Natural killer cell treated with Interleukin-12 subunit alpha and Interleukin-12 subunit beta and Interleukin-15 and Interleukin-18, amount 100 ng/mL, for 72 hours (primary cell): Measurements from ENCODE around the gene KMT2E. TPM values are rescaled to one million over a fixed set of nuclear protein-coding genes. Genes with fewer than 3 reads are reported as not detected.
A peak's percentile ranks its signal among the peaks of the same experiment; 100 is the strongest.
"Not testable (repeated sequence)": the region's sequence is repeated elsewhere in the genome, so short reads cannot be mapped to it uniquely, and the experiment has no call there.

ENCODE experiments used
- ATAC-seq, 2 donors: fragments of 150-1000 bp; cut with Tn5 transposase in 1 of 2; sonication (Bioruptor Pico), chemical (Tn5 transposase) in 1 of 2; 2 replicates each; pipeline ENCODE4 v1.10.0; 2021
- DNase-seq: peaks from one replicate; pipeline ENCODE4 v3.0.0; 2022; ENCODE audit warnings: low spot score
- H3K27ac Mint-ChIP-seq, 2 donors: 1 replicate in 1 of 2; 2 replicates in 1 of 2; pipeline ENCODE4 v1.8.0; 2022; ENCODE audit warnings: mixed read lengths in 2 of 2, mild to moderate bottlenecking in 1 of 2, moderate library complexity in 1 of 2
- H3K27me3 Mint-ChIP-seq, 2 donors: 1 replicate in 1 of 2; 2 replicates in 1 of 2; pipeline ENCODE4 v1.8.0; 2022; ENCODE audit warnings: mixed read lengths in 2 of 2
- H3K36me3 Mint-ChIP-seq: one replicate; pipeline ENCODE4 v1.8.0; 2022; ENCODE audit warnings: mixed read lengths
- H3K4me1 Mint-ChIP-seq, 2 donors: 1 replicate in 1 of 2; 2 replicates in 1 of 2; pipeline ENCODE4 v1.8.0; 2022; ENCODE audit warnings: low read depth in 2 of 2, mixed read lengths in 2 of 2, mild to moderate bottlenecking in 1 of 2
- H3K4me3 Mint-ChIP-seq: one replicate; pipeline ENCODE4 v1.8.0; 2022; ENCODE audit warnings: mixed read lengths
- H3K9me3 Mint-ChIP-seq: 2 replicates; pipeline ENCODE4 v1.8.0; 2022; ENCODE audit warnings: mixed read lengths
- total RNA-seq, 2 donors: library from RNA; stranded (reverse); gene quantifications; one replicate each; pipeline ENCODE4 v1.2.3, GENCODE V29; 2022

The KMT2E gene
- total RNA-seq, 2 donors from 2014 or later: 152 to 172 TPM

DNA sequence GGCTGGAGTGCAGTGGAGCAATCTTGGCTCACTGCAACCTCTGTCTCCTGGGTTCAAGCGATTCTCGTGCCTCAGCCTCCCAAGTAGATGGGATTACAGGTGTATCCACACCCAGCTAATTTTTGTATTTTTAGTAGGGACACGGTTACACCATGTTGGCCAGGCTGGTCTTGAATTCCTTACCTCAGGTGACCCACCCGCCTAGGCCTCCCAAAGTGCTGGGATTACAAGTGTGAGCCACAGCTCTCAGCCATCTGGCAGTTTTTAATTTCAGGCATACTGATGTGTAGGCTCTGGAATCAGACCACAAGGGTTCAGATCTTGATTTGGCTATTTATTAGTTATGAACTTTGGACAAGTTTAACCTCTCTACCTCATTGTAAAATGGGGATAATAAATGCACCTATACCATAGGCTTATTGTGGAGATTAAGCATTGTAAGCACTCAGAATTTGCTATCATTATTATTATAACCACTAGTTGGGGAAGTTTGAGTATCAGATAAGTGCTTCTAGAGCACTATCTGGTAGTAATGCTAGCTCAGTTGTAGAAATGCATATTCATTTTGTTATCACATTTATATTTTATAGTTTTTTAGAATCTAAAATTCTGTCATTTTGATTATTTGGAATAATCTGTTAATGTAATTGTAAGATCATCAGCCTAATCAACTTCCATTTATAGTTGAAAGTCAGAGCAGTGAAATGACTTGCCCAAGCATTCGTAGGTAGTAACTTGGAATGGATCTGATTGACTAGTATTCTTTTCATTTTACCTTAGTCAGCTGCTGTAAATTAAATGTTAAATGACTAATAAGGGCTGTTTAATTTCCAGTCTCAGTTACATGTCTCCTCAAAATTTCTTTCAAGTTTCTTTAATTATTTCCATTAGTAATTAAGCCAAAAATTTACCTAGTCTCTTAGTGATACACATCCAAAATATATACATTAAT is 22.5 kb downstream of the KMT2E start:
- peaks cover 31 to 39% of the 10 kb centered on the region in 2 donors for H3K4me1 Mint-ChIP-seq
- H3K27ac Mint-ChIP-seq: peak overlapping the region in 1 of 2 donors; percentile 62
- ATAC-seq (no peak), DNase-seq (no peak)
- H3K9me3 Mint-ChIP-seq: no peaks in the 10 kb centered on the region
- peaks cover 4% of the 10 kb centered on the region for H3K36me3 Mint-ChIP-seq
- no peak overlapping the region for H3K4me3 Mint-ChIP-seq
- no peaks in the 10 kb centered on the region for H3K27me3 Mint-ChIP-seq

DNA sequence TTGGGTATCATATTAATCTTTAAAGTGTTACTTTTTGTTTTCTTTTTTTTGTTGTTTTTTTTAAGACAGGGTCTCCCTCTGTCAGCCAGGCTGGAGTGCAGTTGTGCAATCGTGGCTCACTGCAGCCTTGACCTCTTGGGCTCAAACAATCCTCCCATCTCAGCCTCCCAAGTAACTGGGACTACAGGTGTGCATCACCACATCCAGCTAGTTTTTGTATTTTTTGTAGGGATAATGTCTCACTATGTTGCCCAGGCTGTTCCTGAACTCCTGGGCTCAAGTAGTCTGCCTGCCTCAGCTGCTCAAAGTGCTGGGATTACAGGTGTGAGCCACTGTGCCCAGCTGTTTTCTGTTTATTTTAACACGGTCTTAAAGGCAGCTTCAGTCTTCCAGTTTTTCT is 23.3 kb downstream of the KMT2E start:
- no peaks in the 10 kb centered on the region for H3K27me3 Mint-ChIP-seq
- DNase-seq (no peak), ATAC-seq (no peak)
- H3K4me3 Mint-ChIP-seq: peak overlapping the region; percentile 40
- H3K36me3 Mint-ChIP-seq: peaks cover 4% of the 10 kb centered on the region
- H3K4me1 Mint-ChIP-seq: peaks cover 34 to 39% of the 10 kb centered on the region in 2 donors
- H3K27ac Mint-ChIP-seq: peak overlapping the region; percentile 23 to 79
- H3K9me3 Mint-ChIP-seq: no peaks in the 10 kb centered on the region

DNA sequence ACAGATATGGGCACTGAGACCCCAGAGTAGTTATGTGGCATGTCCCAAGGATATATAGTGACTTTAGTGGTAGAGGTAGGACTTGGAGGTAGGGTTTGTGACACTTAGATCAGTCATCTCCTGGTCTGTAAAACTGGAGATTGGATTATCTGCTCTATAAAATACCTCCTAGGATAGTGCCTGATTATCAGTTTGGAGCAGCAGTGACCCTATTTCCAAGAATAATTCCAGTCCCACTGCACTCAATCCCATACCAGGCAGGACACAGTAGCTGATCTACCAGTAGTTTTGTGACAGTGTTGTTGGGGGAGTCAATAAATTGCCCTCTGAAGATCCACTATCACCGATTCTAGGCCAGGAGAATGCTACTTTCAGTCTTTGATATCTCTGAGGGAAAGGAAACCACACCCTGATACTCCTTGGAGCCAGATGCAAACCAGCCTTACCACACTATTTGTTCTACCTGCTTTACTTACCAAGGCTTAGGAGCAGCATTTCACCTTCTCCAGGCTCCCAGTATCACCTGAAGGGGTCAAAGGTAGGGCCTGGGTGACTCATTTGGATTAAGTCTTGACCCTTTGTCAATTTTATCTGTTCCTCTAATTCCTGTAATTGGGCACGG is 30.6 kb downstream of the KMT2E start:
- Mint-ChIP-seq H3K27me3 (no peaks in the 10 kb centered on the region), H3K9me3 (no peaks in the 10 kb centered on the region), H3K4me1 (peaks cover 26 to 29% of the 10 kb centered on the region in 2 donors), H3K36me3 (peaks cover 25% of the 10 kb centered on the region), H3K27ac (peak overlapping the region in 1 of 2 donors; percentile 22), H3K4me3 (no peak overlapping the region)
- DNase-seq (no peak), ATAC-seq (no peak)

DNA sequence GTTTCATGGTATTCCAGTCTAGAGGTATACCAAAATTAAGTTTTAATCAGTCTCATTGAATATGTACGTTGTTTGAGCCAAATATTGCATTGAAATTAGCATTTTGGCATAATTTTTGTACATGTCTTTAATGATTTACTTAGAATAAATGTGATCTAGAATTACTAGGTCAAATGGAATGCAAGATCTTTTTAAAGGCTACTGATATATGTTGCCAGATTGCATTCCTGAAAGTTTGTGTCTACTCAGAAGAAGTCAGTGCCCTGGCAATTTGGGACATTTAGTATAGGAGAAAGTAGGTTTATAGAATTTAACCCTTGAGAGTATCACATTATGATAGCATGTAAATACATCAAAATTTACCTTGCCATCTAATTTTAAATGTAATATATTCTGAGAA is 32.4 kb downstream of the KMT2E start:
- H3K4me3 Mint-ChIP-seq: no peak overlapping the region
- H3K36me3 Mint-ChIP-seq: peaks cover 37% of the 10 kb centered on the region
- ATAC-seq (no peak), DNase-seq (no peak)
- peak overlapping the region in 1 of 2 donors; percentile 31 for H3K27ac Mint-ChIP-seq
- no peaks in the 10 kb centered on the region for H3K9me3 Mint-ChIP-seq
- no peaks in the 10 kb centered on the region for H3K27me3 Mint-ChIP-seq
- peaks cover 39 to 43% of the 10 kb centered on the region in 2 donors for H3K4me1 Mint-ChIP-seq

DNA sequence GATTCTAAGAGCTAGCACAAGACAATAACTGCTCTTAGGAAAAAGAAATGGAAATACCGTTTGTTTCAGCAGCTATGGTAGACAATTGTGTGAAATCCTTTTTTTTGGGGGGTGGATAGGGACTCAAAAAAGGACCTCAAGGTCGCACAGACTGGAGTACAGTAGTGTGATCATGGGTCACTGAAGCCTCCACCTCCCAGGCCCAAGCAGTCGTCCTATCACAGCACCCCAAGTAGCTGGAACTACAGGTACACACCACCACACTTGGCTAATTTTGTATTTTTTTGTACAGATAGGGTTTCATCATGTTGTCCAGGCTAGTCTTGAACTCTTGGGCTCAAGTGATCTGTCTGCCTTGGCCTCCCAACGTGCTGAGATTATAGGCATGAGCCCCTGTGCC is 33.9 kb downstream of the KMT2E start:
- Mint-ChIP-seq H3K27me3 (no peaks in the 10 kb centered on the region), H3K27ac (peak overlapping the region in 1 of 2 donors; percentile 8), H3K36me3 (peaks cover 38% of the 10 kb centered on the region), H3K9me3 (no peaks in the 10 kb centered on the region), H3K4me3 (no peak overlapping the region), H3K4me1 (peaks cover 40 to 45% of the 10 kb centered on the region in 2 donors)
- ATAC-seq (no peak), DNase-seq (no peak)

DNA sequence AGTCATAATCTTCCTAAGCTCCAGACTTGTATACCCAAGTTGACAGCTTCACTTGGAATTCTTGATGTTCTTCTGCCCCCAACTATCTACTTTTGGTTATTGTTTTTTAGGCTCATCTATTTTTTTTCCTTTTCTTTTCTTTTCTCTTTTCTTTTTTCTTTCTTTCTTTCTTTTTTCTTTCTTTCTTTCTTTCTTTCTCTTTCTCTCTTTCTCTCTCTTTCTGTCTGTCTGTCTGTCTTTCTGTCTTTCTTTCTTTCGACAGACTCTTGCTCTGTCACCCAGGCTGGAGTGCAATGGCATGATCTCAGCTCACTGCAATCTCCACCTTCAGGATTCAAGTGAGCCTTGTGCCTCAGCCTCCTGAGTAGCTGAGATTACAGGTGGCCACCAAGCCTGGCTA is 36.5 kb downstream of the KMT2E start:
- H3K4me1 Mint-ChIP-seq: peaks cover 41 to 50% of the 10 kb centered on the region in 2 donors
- H3K36me3 Mint-ChIP-seq: peaks cover 39% of the 10 kb centered on the region
- ATAC-seq: no peak
- no peaks in the 10 kb centered on the region for H3K27me3 Mint-ChIP-seq
- no peaks in the 10 kb centered on the region for H3K9me3 Mint-ChIP-seq
- H3K4me3 Mint-ChIP-seq: no peak overlapping the region
- peak overlapping the region; percentile 10 to 79 for H3K27ac Mint-ChIP-seq
- no peak for DNase-seq

DNA sequence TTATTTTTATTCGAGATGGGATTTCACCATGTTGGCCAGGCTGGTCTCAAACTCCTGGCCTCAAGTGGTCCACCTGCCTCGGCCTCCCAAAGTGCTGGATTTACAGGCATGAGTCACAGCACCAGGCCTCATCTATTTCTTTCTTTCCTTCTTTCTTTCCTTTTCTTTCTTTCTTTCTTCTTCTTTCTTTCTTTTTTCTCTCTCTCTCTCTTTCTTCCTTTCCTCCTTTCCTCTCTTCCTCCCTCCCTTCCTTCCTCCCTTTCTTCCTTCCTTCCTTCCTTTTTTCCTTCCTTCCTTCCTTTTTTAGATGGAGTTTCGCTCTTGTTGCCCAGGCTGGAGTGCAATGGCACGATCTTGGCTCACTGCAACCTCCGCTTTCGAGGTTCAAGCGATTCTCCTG is 36.9 kb downstream of the KMT2E start:
- not testable (repeated sequence) for DNase-seq, H3K9me3 Mint-ChIP-seq, H3K4me3 Mint-ChIP-seq, H3K27me3 Mint-ChIP-seq, ATAC-seq
- peak overlapping the region; percentile 10 to 79 for H3K27ac Mint-ChIP-seq
- peaks cover 40 to 50% of the 10 kb centered on the region in 2 donors for H3K4me1 Mint-ChIP-seq
- H3K36me3 Mint-ChIP-seq: peaks cover 38% of the 10 kb centered on the region

DNA sequence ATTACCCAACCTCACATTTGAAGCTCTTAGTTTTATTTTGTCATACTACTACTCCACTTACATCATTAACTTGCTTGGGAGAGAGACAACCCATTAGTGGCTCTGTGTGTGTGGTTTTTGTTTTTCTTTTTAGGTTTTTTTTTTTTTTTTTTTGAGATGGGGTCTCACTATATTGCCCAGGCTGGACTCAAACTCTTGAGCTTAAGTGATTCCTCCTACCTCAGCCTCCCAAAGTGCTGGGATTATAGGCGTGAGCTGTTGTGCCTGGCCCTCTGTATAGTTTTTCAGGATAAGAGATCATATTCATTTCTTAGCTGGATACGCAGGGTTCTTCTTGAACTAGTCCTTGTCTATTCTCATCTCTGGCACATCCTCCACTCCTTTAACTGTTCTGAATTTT is 41.1 kb downstream of the KMT2E start:
- no peak for DNase-seq
- H3K27ac Mint-ChIP-seq: peak overlapping the region in 1 of 2 donors; percentile 75
- no peaks in the 10 kb centered on the region for H3K27me3 Mint-ChIP-seq
- H3K9me3 Mint-ChIP-seq: no peaks in the 10 kb centered on the region
- H3K4me3 Mint-ChIP-seq: no peak overlapping the region
- peaks cover 21% of the 10 kb centered on the region for H3K36me3 Mint-ChIP-seq
- peaks cover 48 to 53% of the 10 kb centered on the region in 2 donors for H3K4me1 Mint-ChIP-seq
- no peak for ATAC-seq

DNA sequence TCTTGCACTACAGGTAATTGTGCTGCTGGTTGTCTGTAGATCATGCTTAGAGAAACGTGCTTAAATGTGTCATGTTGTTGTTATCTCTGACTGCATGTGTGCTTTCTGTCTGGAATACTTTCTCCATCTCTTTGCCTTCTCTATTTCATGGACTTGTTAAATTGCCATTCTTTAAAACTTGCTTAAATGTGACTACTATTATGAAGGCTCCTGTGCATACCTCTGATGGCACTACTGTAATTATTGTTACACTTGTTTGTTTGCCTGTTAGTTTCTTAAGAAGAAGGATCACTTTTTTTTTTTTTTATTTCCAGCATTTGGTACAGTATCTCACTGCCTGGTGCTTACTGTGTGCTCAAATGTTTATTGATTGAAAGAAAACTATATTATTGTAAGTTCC is 41.6 kb downstream of the KMT2E start:
- no peak for ATAC-seq
- Mint-ChIP-seq H3K4me3 (no peak overlapping the region), H3K27me3 (no peaks in the 10 kb centered on the region), H3K9me3 (no peaks in the 10 kb centered on the region), H3K27ac (peak overlapping the region in 1 of 2 donors; percentile 49), H3K36me3 (peaks cover 18% of the 10 kb centered on the region), H3K4me1 (peaks cover 46 to 50% of the 10 kb centered on the region in 2 donors)
- no peak for DNase-seq

DNA sequence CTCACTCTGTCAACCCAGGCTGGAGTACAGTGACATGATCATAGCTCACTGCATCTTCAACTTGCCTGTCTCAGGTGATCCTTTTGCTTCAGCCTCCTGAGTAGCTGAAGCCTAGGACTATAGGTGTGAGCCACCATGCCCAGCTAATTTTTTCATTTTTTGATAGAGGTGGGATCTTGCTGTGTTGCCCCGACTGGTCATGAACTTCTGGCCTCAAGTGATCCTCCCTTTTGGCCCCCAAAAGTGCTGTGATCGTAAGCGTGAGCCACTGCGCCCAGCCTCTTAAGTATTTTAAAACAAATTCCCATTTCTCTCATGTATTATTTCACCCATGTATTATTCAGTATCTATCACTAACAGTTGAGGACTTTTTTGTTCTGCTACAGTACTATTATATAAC is 43.5 kb downstream of the KMT2E start:
- Mint-ChIP-seq H3K27me3 (no peaks in the 10 kb centered on the region), H3K4me1 (peaks cover 43 to 54% of the 10 kb centered on the region in 2 donors), H3K27ac (peak overlapping the region; percentile 35 to 41), H3K9me3 (no peaks in the 10 kb centered on the region), H3K4me3 (no peak overlapping the region), H3K36me3 (peaks cover 13% of the 10 kb centered on the region)
- ATAC-seq (no peak), DNase-seq (no peak)

DNA sequence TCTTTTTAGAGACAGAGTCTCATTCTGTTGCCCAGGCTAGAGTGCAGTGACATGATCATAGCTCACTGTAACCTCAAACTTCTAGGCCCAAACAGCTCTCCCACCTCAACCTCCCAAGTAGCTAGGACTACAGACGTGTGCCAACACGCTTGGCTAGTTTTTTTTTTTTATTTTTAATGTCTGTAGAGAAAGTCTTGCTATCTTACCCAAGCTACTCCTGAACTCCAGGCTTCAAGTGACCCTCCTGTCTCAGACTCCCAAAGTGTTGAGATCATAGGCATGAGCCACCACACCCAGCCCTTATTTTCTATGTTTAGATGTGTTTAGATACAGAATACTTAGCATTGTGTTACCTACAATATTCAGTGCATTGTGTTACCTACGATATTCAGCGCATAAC is 46.4 kb downstream of the KMT2E start:
- ATAC-seq (no peak), DNase-seq (no peak)
- Mint-ChIP-seq H3K9me3 (no peaks in the 10 kb centered on the region), H3K36me3 (peaks cover 9% of the 10 kb centered on the region), H3K4me3 (no peak overlapping the region), H3K27me3 (no peaks in the 10 kb centered on the region), H3K27ac (peak overlapping the region; percentile 34 to 54), H3K4me1 (peaks cover 46 to 55% of the 10 kb centered on the region in 2 donors)

DNA sequence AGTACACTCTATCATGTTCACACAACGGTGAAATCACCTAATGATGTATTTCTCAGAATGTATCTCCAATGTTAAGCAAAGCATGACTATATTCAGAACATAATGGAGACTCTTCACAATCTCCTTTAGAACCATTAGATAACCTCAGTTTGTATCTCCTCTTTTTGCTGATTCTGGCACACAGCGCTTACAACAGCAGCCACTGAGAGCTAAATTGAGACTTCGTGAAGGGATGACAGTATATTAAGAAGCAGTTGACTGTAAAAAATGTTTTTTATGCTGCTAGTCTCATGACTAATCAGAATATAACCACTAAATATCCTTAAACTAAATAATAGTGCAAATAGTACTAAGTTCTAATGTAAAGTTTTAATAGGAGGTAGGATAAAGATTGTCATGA is 46.9 kb downstream of the KMT2E start:
- H3K4me1 Mint-ChIP-seq: peaks cover 44 to 54% of the 10 kb centered on the region in 2 donors
- H3K36me3 Mint-ChIP-seq: peaks cover 5% of the 10 kb centered on the region
- DNase-seq (no peak), ATAC-seq (no peak)
- no peaks in the 10 kb centered on the region for H3K27me3 Mint-ChIP-seq
- H3K27ac Mint-ChIP-seq: peak overlapping the region; percentile 34 to 54
- no peak overlapping the region for H3K4me3 Mint-ChIP-seq
- no peaks in the 10 kb centered on the region for H3K9me3 Mint-ChIP-seq

DNA sequence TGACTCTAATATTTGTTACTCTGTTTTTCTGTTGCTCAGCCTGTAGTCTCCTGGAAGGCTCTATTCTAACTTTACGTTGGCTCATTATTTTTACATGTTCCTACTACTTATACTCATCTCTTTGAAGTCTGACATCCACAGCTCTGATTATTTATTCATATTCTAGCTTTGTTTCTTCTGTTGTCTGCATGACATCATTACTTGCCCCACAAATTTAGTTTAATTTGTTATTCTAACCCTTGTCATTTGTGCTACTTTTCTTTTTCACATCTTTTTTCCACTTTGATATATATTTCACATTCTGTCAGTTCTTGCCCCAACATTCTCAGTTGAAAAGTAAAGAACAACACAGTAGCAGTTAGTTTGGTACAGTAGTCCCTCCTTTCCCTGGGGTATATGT is 51.1 kb downstream of the KMT2E start:
- no peak for DNase-seq
- Mint-ChIP-seq H3K4me1 (peaks cover 35 to 36% of the 10 kb centered on the region in 2 donors), H3K27ac (peak overlapping the region; percentile 48 to 56), H3K4me3 (no peak overlapping the region), H3K27me3 (no peaks in the 10 kb centered on the region), H3K9me3 (no peaks in the 10 kb centered on the region), H3K36me3 (peaks cover 17% of the 10 kb centered on the region)
- no peak for ATAC-seq

DNA sequence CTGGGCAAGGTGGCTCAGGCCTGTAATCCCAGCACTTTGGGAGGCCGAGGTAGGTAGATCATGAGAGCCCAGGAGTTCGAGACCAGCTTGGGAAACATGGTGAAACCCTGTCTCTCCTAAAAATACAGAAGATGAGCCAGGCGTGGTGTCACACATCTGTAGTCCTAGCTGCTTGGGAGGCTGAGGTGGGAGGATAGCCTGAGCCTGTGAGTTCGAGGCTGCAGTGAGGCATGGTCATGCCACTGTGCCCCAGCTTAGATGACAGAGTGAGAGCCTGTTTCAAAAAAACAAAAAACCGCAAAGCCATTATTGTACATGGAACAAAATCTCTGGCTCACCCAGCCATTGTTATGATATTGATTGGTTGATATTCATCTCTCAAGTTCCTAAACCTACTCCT is 53.7 kb downstream of the KMT2E start:
- no peaks in the 10 kb centered on the region for H3K9me3 Mint-ChIP-seq

More for the DNA sequence above, 53.7 kb downstream of the KMT2E start:
- DNase-seq (no peak), ATAC-seq (no peak)
- H3K27ac Mint-ChIP-seq: no peak overlapping the region
- no peak overlapping the region for H3K4me3 Mint-ChIP-seq
- no peaks in the 10 kb centered on the region for H3K27me3 Mint-ChIP-seq
- H3K36me3 Mint-ChIP-seq: peaks cover 17% of the 10 kb centered on the region
- H3K4me1 Mint-ChIP-seq: peaks cover 19 to 37% of the 10 kb centered on the region in 2 donors
